OCI-LY7 (cell line): ENCODE measurements around the gene SLC1A6. TPM values are rescaled to one million over a fixed set of nuclear protein-coding genes. Genes with fewer than 3 reads are reported as not detected.

Source experiments
- BruUV-seq: library from RNA; stranded (reverse); fragments of 400-500 nt; replicated peaks from 2 replicates; lab custom pipeline; 2021; lab: Mats Ljungman, UMichigan
- CTCF ChIA-PET: fragments of 300-600 bp; sonication (Branson Sonifier 250); formaldehyde crosslinking; loops from one replicate; lab custom pipeline; 2022; ENCODE audit warnings: antibody characterized with exemption; ENCODE audit not compliant: unreplicated experiment; lab: Charles Lee
- POLR2A ChIA-PET: fragments of 300-600 bp; sonication (Branson Sonifier 250); formaldehyde crosslinking; loops from one replicate; lab custom pipeline; 2022; ENCODE audit warnings: antibody characterized with exemption; lab: Charles Lee
- DNase-seq: peaks from one replicate; pipeline ENCODE4 v3.0.0-alpha.2; 2015; ENCODE audit warnings: low spot score
- H2AFZ ChIP-seq: fragments of 200-600 bp; sonication (generic), shearing (Covaris generic); 2 replicates; pipeline ENCODE4 v1.6.1; 2014; ENCODE audit warnings: mild to moderate bottlenecking, antibody characterized with exemption, low read length, moderate library complexity
- H3K27ac ChIP-seq: fragments of 200-600 bp; sonication (generic); 2 replicates; pipeline ENCODE4 v1.5.1; 2014; ENCODE audit warnings: mixed run types, low read depth, mild to moderate bottlenecking, moderate library complexity, low read length, inconsistent platforms; ENCODE audit not compliant: poor library complexity, severe bottlenecking
- H3K36me3 ChIP-seq: fragments of 200-600 bp; sonication (generic); 2 replicates; pipeline ENCODE4 v1.6.1; 2014; ENCODE audit warnings: mild to moderate bottlenecking, antibody characterized with exemption, low read length, moderate library complexity, mixed read lengths; ENCODE audit not compliant: insufficient read depth
- H3K4me1 ChIP-seq: fragments of 200-600 bp; sonication (generic); 2 replicates; pipeline ENCODE4 v1.5.1; 2014; ENCODE audit warnings: mild to moderate bottlenecking, low read length; ENCODE audit not compliant: insufficient read depth, poor library complexity, severe bottlenecking
- H3K4me2 ChIP-seq: fragments of 200-600 bp; sonication (generic); 2 replicates; pipeline ENCODE4 v1.6.1; 2014; ENCODE audit warnings: mild to moderate bottlenecking, low read length
- H3K4me3 ChIP-seq: fragments of 200-600 bp; sonication (generic); 2 replicates; pipeline ENCODE4 v1.5.1; 2014; ENCODE audit warnings: mild to moderate bottlenecking, low read depth, low read length; ENCODE audit not compliant: poor library complexity, severe bottlenecking
- H3K79me2 ChIP-seq: fragments of 200-600 bp; sonication (generic); 2 replicates; pipeline ENCODE4 v1.6.1; 2016; ENCODE audit warnings: low read depth, mild to moderate bottlenecking, low read length, moderate library complexity, mixed read lengths; ENCODE audit not compliant: insufficient read depth
- H3K9me2 ChIP-seq: fragments of 200-600 bp; sonication (generic); 2 replicates; pipeline ENCODE4 v1.6.1; 2016; ENCODE audit warnings: mild to moderate bottlenecking, low read length, mixed read lengths; ENCODE audit not compliant: insufficient read depth
- H3K9me3 ChIP-seq: fragments of 200-600 bp; sonication (generic); 2 replicates; pipeline ENCODE4 v1.6.1; 2014; ENCODE audit warnings: mild to moderate bottlenecking, mixed run types, low read length, mixed read lengths
- H4K20me1 ChIP-seq: fragments of 200-600 bp; sonication (generic); 2 replicates; pipeline ENCODE4 v1.6.1; 2014; ENCODE audit warnings: mild to moderate bottlenecking, antibody characterized with exemption, low read length, moderate library complexity, mixed read lengths; ENCODE audit not compliant: insufficient read depth
- EZH2phosphoT487 ChIP-seq: fragments of 200-600 bp; sonication (generic); IDR thresholded peaks from 2 replicates; pipeline ENCODE4 v1.6.1; 2018; ENCODE audit warnings: low read depth, borderline replicate concordance, mild to moderate bottlenecking, mixed run types, antibody characterized with exemption, low read length, moderate library complexity, mixed read lengths
- intact Hi-C: fragments of 100-400 bp; cut with micrococcal nuclease; formaldehyde crosslinking; loops from one replicate; pipeline ENCODE4 v1.10.0; 2022; ENCODE audit not compliant: unreplicated experiment
- total RNA-seq, 2 experiments: library from RNA; depleted of rRNA in 1 of 2; stranded (reverse); fragments of >200 nt in 1 of 2; shearing (Covaris generic) in 1 of 2; gene quantifications; 2 replicates each; pipeline ENCODE4 v1.2.3, GENCODE V29; 2014 to 2022
- TF ChIP-seq, protein P1 (sequence below): fragments of 200-600 bp; sonication (generic); conservative IDR thresholded peaks from 2 replicates; pipeline ENCODE4 v1.5.1; 2014; ENCODE audit warnings: mild to moderate bottlenecking, antibody characterized with exemption, low read length, moderate library complexity, mixed read lengths

SLC1A6 gene
- total RNA-seq, 2 experiments from 2014 or later, result not detected

- H3K27ac ChIP-seq, result no peak overlapping the region
- H3K4me2 ChIP-seq, result no peak overlapping the region
- H3K9me3 ChIP-seq, result no peaks in the 10 kb centered on the region
- no peak for DNase-seq
- no peaks in the 10 kb centered on the region for H3K79me2 ChIP-seq
- no peaks in the 10 kb centered on the region for H3K9me2 ChIP-seq
- H3K4me1 ChIP-seq, result no peaks in the 10 kb centered on the region
- ChIA-PET POLR2A (no interaction called here), CTCF (no interaction called here)
- TF ChIP-seq, protein P1, sequence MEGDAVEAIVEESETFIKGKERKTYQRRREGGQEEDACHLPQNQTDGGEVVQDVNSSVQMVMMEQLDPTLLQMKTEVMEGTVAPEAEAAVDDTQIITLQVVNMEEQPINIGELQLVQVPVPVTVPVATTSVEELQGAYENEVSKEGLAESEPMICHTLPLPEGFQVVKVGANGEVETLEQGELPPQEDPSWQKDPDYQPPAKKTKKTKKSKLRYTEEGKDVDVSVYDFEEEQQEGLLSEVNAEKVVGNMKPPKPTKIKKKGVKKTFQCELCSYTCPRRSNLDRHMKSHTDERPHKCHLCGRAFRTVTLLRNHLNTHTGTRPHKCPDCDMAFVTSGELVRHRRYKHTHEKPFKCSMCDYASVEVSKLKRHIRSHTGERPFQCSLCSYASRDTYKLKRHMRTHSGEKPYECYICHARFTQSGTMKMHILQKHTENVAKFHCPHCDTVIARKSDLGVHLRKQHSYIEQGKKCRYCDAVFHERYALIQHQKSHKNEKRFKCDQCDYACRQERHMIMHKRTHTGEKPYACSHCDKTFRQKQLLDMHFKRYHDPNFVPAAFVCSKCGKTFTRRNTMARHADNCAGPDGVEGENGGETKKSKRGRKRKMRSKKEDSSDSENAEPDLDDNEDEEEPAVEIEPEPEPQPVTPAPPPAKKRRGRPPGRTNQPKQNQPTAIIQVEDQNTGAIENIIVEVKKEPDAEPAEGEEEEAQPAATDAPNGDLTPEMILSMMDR, result no peak
- no peak for TF ChIP-seq EZH2phosphoT487
- no peaks in the 10 kb centered on the region for H4K20me1 ChIP-seq
- intact Hi-C loops, result no loop called here
- H3K36me3 ChIP-seq, result no peaks in the 10 kb centered on the region
- H2AFZ ChIP-seq, result no peak overlapping the region
- H3K4me3 ChIP-seq, result no peak overlapping the region
- BruUV-seq, result no TSS peak
These were observed 11.4 kb downstream of the SLC1A6 start for GRCh38 chr19:14968247-14968646.

- TF ChIP-seq, protein P1, result no peak
- no peak for TF ChIP-seq EZH2phosphoT487
- no peak overlapping the region for H3K4me3 ChIP-seq
- H2AFZ ChIP-seq, result no peak overlapping the region
- H4K20me1 ChIP-seq, result no peaks in the 10 kb centered on the region
- H3K4me1 ChIP-seq, result no peaks in the 10 kb centered on the region
- no peak overlapping the region for H3K4me2 ChIP-seq
- H3K36me3 ChIP-seq, result no peaks in the 10 kb centered on the region
- no peaks in the 10 kb centered on the region for H3K9me2 ChIP-seq
- no TSS peak for BruUV-seq
- H3K9me3 ChIP-seq, result no peaks in the 10 kb centered on the region
- no peaks in the 10 kb centered on the region for H3K79me2 ChIP-seq
- ChIA-PET CTCF (no interaction called here), POLR2A (no interaction called here)
- H3K27ac ChIP-seq, result no peak overlapping the region
- no peak for DNase-seq
- intact Hi-C loops, result no loop called here
These were observed 17.5 kb downstream of the SLC1A6 start for GRCh38 chr19:14961956-14962685.

DNA sequence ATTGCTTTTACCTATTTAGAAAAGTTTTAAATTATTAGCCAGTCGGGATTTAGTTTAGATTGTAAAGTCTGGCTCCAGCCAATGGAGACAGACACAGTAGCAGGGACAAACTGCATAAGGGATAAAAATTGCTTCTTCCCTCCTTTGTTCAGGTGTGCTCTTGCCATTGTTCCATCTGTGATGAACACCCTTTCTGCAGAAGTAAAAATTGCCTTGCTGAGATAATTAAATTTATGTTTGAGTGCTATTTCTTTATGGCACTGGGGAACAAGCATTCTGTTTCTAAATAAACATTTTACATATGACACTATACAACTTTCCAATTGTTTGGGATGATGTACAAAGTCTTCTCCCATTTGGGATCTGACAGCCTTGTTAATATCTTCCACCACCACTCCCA, 20.4 kb downstream of the SLC1A6 start:
- CTCF ChIA-PET, result no interaction called here

More for the DNA sequence above, 20.4 kb downstream of the SLC1A6 start:
- Histone ChIP-seq H3K79me2 (no peaks in the 10 kb centered on the region), H3K4me1 (no peaks in the 10 kb centered on the region), H3K4me3 (no peak overlapping the region), H4K20me1 (no peaks in the 10 kb centered on the region), H3K4me2 (no peak overlapping the region), H3K27ac (no peak overlapping the region), H3K9me3 (no peaks in the 10 kb centered on the region), H3K36me3 (no peaks in the 10 kb centered on the region), H3K9me2 (no peaks in the 10 kb centered on the region), H2AFZ (no peak overlapping the region)
- DNase-seq, result no peak
- no TSS peak for BruUV-seq
- intact Hi-C loops, result no loop called here
- POLR2A ChIA-PET, result no interaction called here
- no peak for TF ChIP-seq EZH2phosphoT487
- TF ChIP-seq, protein P1, result no peak
